H1 (cell line): ENCODE measurements around the gene HIBCH. TPM values are rescaled to one million over a fixed set of nuclear protein-coding genes. Genes with fewer than 3 reads are reported as not detected.

Source experiments
- SAP30 ChIP-seq: fragments of 300-600 bp; sonication (generic); IDR thresholded peaks from 2 replicates; pipeline ENCODE4 v1.7.1; 2012; ENCODE audit warnings: low read length, moderate library complexity, mild to moderate bottlenecking, inconsistent platforms; ENCODE audit not compliant: insufficient read depth, insufficient replicate concordance
- SIN3A ChIP-seq, 2 experiments: IDR thresholded peaks in 1 of 2; conservative IDR thresholded peaks in 1 of 2; 2 replicates each; pipeline ENCODE4 v1.6.1; 2011 to 2012; ENCODE audit warnings: low read length in 2 of 2, improper control_type of control experiment in 1 of 2, low read depth in 1 of 2, mild to moderate bottlenecking in 1 of 2
- SIX5 ChIP-seq: IDR thresholded peaks from 2 replicates; pipeline ENCODE4 v1.6.1; 2011; ENCODE audit warnings: mild to moderate bottlenecking, low read depth, low read length
- polyA plus RNA-seq, 7 experiments: library from polyadenylated mRNA; depleted of rRNA in 3 of 7; stranded (reverse) in 5 of 7; unstranded in 2 of 7; fragments of >200 nt in 5 of 7; fragments of 200-250 nt in 2 of 7; gene quantifications; 1 replicate in 5 of 7; 2 replicates in 1 of 7; 4 replicates in 1 of 7; pipeline versions ENCODE4 v1.2.1 to v1.2.3, GENCODE V29; 2011 to 2013; ENCODE audit warnings: missing spikeins in 2 of 7, mixed read lengths in 2 of 7
- total RNA-seq: library from RNA; stranded (reverse); fragmentation: NEBNext Ultra II Directional; extraction: Animal tissue kit (Norgen Biotek cat#: 25700); gene quantifications from 2 replicates; pipeline ENCODE4 v1.2.1, GENCODE V29; 2021
- TF ChIP-seq, protein P1 (sequence below): fragments of 300-600 bp; sonication (generic); IDR thresholded peaks from 2 replicates; pipeline ENCODE4 v1.7.1; 2012; ENCODE audit warnings: low read length, moderate library complexity, mild to moderate bottlenecking, inconsistent platforms; ENCODE audit not compliant: insufficient replicate concordance

Gene HIBCH
- total and polyA plus RNA-seq, 2 of the 8 experiments (the other 6 are each of a cell fraction or from before 2014, with no cell fraction given): 7.5 to 31.8 TPM

DNA sequence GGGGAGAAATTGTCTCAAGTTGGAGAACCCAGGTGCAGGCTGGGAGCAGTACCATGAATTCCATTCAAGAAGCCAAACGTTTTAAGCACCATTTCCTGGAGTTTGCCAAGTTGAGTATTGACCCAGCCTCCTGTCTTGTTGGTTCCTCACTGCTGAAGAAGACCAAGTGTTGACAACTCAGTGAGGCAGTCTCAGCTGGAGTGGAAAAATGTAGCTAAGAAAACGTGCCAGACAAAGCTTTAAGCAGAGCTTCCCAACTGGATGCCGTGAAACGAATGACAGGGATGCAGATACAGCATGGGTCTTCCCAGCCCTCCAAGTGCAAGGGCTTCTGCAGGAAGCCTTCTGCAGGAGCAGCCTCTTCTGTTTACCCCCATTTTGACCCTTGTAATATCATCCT, 23.0 kb upstream of the HIBCH start (continued):
- TF ChIP-seq, protein P1, sequence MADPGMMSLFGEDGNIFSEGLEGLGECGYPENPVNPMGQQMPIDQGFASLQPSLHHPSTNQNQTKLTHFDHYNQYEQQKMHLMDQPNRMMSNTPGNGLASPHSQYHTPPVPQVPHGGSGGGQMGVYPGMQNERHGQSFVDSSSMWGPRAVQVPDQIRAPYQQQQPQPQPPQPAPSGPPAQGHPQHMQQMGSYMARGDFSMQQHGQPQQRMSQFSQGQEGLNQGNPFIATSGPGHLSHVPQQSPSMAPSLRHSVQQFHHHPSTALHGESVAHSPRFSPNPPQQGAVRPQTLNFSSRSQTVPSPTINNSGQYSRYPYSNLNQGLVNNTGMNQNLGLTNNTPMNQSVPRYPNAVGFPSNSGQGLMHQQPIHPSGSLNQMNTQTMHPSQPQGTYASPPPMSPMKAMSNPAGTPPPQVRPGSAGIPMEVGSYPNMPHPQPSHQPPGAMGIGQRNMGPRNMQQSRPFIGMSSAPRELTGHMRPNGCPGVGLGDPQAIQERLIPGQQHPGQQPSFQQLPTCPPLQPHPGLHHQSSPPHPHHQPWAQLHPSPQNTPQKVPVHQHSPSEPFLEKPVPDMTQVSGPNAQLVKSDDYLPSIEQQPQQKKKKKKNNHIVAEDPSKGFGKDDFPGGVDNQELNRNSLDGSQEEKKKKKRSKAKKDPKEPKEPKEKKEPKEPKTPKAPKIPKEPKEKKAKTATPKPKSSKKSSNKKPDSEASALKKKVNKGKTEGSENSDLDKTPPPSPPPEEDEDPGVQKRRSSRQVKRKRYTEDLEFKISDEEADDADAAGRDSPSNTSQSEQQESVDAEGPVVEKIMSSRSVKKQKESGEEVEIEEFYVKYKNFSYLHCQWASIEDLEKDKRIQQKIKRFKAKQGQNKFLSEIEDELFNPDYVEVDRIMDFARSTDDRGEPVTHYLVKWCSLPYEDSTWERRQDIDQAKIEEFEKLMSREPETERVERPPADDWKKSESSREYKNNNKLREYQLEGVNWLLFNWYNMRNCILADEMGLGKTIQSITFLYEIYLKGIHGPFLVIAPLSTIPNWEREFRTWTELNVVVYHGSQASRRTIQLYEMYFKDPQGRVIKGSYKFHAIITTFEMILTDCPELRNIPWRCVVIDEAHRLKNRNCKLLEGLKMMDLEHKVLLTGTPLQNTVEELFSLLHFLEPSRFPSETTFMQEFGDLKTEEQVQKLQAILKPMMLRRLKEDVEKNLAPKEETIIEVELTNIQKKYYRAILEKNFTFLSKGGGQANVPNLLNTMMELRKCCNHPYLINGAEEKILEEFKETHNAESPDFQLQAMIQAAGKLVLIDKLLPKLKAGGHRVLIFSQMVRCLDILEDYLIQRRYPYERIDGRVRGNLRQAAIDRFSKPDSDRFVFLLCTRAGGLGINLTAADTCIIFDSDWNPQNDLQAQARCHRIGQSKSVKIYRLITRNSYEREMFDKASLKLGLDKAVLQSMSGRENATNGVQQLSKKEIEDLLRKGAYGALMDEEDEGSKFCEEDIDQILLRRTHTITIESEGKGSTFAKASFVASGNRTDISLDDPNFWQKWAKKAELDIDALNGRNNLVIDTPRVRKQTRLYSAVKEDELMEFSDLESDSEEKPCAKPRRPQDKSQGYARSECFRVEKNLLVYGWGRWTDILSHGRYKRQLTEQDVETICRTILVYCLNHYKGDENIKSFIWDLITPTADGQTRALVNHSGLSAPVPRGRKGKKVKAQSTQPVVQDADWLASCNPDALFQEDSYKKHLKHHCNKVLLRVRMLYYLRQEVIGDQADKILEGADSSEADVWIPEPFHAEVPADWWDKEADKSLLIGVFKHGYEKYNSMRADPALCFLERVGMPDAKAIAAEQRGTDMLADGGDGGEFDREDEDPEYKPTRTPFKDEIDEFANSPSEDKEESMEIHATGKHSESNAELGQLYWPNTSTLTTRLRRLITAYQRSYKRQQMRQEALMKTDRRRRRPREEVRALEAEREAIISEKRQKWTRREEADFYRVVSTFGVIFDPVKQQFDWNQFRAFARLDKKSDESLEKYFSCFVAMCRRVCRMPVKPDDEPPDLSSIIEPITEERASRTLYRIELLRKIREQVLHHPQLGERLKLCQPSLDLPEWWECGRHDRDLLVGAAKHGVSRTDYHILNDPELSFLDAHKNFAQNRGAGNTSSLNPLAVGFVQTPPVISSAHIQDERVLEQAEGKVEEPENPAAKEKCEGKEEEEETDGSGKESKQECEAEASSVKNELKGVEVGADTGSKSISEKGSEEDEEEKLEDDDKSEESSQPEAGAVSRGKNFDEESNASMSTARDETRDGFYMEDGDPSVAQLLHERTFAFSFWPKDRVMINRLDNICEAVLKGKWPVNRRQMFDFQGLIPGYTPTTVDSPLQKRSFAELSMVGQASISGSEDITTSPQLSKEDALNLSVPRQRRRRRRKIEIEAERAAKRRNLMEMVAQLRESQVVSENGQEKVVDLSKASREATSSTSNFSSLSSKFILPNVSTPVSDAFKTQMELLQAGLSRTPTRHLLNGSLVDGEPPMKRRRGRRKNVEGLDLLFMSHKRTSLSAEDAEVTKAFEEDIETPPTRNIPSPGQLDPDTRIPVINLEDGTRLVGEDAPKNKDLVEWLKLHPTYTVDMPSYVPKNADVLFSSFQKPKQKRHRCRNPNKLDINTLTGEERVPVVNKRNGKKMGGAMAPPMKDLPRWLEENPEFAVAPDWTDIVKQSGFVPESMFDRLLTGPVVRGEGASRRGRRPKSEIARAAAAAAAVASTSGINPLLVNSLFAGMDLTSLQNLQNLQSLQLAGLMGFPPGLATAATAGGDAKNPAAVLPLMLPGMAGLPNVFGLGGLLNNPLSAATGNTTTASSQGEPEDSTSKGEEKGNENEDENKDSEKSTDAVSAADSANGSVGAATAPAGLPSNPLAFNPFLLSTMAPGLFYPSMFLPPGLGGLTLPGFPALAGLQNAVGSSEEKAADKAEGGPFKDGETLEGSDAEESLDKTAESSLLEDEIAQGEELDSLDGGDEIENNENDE: no peak
- TF ChIP-seq SAP30 (no peak), SIX5 (no peak), SIN3A (conservative IDR thresholded peaks at IDR 0.05 in 1 of 2, IDR thresholded peaks at IDR 0.05 in 1 of 2; ENCODE audit: low read depth in 1 of 2, low read length in 2 of 2) (no peak)
